COLO668 (cell line): ENCODE measurements around the gene ST8SIA6.

ENCODE experiments used
- DNase-seq: peaks from one replicate; lab custom pipeline; 2025; ENCODE audit not compliant: unreplicated experiment; lab: John Stamatoyannopoulos, UW

The ST8SIA6 gene

GRCh38 chr10:17276756-17277424, 177.5 kb downstream of the ST8SIA6 start:
- DNase-seq, result no peak

- no peak for DNase-seq
Measured at GRCh38 chr10:17273403-17273802, 181.0 kb downstream of the ST8SIA6 start.

- DNase-seq, result no peak
Measured at GRCh38 chr10:17272648-17273047, 181.7 kb downstream of the ST8SIA6 start.
